ENCODE data around the gene SERP2. TPM values are rescaled to one million over a fixed set of nuclear protein-coding genes. Genes with fewer than 3 reads are reported as not detected.

Gene SERP2
- total RNA-seq, 4 donors from 2014 or later, result 1.3 to 5.7 (median 3.1) TPM; not detected in 1

GRCh38 chr13:44439452-44440024 lies 65.9 kb downstream of the SERP2 start:
- TF ChIP-seq CTCF (IDR thresholded peaks at IDR 0.05; ENCODE audit: low read depth), result no peak

GRCh38 chr13:44440046-44440608 lies 66.5 kb downstream of the SERP2 start:
- TF ChIP-seq CTCF (IDR thresholded peaks at IDR 0.05; ENCODE audit: low read depth), result no peak

Other genes with a start within 250 kb of the SERP2 start
- gene TSC22D1, start 202.5 kb downstream of the SERP2 start, total RNA-seq, result 100 to 1,000 TPM in 2 of 4 donors, 10 to 100 TPM in 2; 77.0 to 182 (median 92.1) TPM